H1 (cell line): ENCODE data around the gene NMRK1. TPM values are rescaled to one million over a fixed set of nuclear protein-coding genes. Genes with fewer than 3 reads are reported as not detected.

Source experiments
- polyA plus RNA-seq, 7 experiments: library from polyadenylated mRNA; depleted of rRNA in 3 of 7; stranded (reverse) in 5 of 7; unstranded in 2 of 7; fragments of >200 nt in 5 of 7; fragments of 200-250 nt in 2 of 7; gene quantifications; 1 replicate in 5 of 7; 2 replicates in 1 of 7; 4 replicates in 1 of 7; pipeline versions ENCODE4 v1.2.1 to v1.2.3, GENCODE V29; 2011 to 2013; ENCODE audit warnings: missing spikeins in 2 of 7, mixed read lengths in 2 of 7
- total RNA-seq: library from RNA; stranded (reverse); fragmentation: NEBNext Ultra II Directional; extraction: Animal tissue kit (Norgen Biotek cat#: 25700); gene quantifications from 2 replicates; pipeline ENCODE4 v1.2.1, GENCODE V29; 2021
- TF ChIP-seq, protein P1 (sequence below): IDR thresholded peaks from 2 replicates; pipeline ENCODE4 v1.6.1; 2011; ENCODE audit warnings: low read depth, mild to moderate bottlenecking, low read length; ENCODE audit not compliant: insufficient read depth

NMRK1 gene
- total and polyA plus RNA-seq, 2 of the 8 experiments (the other 6 are each of a cell fraction or from before 2014, with no cell fraction given) = 5.8 to 8.1 TPM

DNA sequence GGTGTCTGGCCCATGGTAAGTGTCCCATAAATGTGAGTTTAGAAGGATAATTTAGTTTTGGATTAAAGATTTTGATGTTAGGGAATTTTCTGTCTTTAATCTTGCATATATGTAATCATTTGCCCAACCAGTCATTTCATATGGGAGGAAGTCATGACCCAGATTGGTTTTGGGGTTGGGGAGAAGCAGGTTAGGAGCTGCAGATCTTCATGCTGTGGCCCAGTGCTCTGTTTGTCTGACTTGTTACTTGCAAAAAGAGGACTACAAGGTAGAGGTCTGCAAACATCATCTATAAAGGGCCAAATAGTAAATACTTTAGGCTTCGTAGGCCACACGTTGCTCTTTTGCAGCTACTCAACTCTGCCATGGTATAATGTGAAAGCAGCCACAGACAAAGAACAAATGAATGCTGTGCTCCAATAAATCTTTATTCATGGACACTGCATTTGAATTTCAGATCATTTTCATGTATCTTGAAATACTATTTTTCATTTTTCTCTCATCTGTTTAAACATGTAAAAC is 17.1 kb upstream of the NMRK1 start (continued):
- TF ChIP-seq, protein P1, sequence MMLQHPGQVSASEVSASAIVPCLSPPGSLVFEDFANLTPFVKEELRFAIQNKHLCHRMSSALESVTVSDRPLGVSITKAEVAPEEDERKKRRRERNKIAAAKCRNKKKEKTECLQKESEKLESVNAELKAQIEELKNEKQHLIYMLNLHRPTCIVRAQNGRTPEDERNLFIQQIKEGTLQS = no peak
